Measurements from ENCODE around the gene TMEM18.

DNA sequence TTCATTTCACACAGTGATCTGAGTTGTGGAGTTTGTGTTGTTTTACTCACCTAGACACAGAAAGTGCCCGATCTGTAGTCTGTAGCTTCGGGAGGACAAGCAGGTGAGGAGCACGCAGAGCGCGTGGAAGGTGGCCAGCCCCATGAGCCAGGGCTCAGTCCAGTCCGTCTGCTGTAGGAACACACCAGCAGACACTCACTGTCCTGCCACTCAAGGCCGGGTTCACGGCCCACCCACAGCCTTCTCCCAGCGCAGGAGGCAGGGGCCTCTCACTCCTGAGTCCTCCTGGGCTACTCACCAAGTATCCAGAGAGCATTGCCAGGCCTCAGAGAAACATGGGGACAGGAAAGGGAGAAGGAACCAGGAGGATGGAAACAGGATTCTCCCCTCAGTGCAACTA is 1.7 kb downstream of the TMEM18 start:
- TF ChIP-seq TARDBP (IDR thresholded peaks at IDR 0.05) = no peak
- TF ChIP-seq ELF4 (IDR thresholded peaks at IDR 0.05) = no peak
- TF ChIP-seq LEF1 (IDR thresholded peaks at IDR 0.05; ENCODE audit: borderline replicate concordance) = no peak
- TF ChIP-seq SP1 (IDR thresholded peaks at IDR 0.05) = no peak
- no peak for TF ChIP-seq HDGF (IDR thresholded peaks at IDR 0.05; ENCODE audit: borderline replicate concordance)
- no peak for TF ChIP-seq ZNF384 (IDR thresholded peaks at IDR 0.05)
- TF ChIP-seq NFRKB (IDR thresholded peaks at IDR 0.05) = no peak
- no peak for TF ChIP-seq FOXK2 (IDR thresholded peaks at IDR 0.05)
- TF ChIP-seq FOXA1 (IDR thresholded peaks at IDR 0.05) = no peak
- TF ChIP-seq, protein P1, sequence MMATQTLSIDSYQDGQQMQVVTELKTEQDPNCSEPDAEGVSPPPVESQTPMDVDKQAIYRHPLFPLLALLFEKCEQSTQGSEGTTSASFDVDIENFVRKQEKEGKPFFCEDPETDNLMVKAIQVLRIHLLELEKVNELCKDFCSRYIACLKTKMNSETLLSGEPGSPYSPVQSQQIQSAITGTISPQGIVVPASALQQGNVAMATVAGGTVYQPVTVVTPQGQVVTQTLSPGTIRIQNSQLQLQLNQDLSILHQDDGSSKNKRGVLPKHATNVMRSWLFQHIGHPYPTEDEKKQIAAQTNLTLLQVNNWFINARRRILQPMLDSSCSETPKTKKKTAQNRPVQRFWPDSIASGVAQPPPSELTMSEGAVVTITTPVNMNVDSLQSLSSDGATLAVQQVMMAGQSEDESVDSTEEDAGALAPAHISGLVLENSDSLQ (IDR thresholded peaks at IDR 0.05) = no peak
- no peak for TF ChIP-seq L3MBTL2 (conservative IDR thresholded peaks at IDR 0.05)
- TF ChIP-seq ARNT (IDR thresholded peaks at IDR 0.05) = no peak
- no peak for TF ChIP-seq CTBP1 (IDR thresholded peaks at IDR 0.05; ENCODE audit: borderline replicate concordance)
- TF ChIP-seq FOXM1 (IDR thresholded peaks at IDR 0.05; ENCODE audit: borderline replicate concordance) = no peak
